Measurements from ENCODE around the gene MAP1S.

MAP1S gene

GRCh38 chr19:17687857-17688784, 31.2 kb upstream of the MAP1S start, which contains the start of gene UNC13A:
TSS of gene UNC13A (minus strand) at chr19:17688354. CDS start at chr19:17688199, 155 bp downstream.
- no peak within 1 kb of the TSS for H3K4me3 ChIP-seq (ENCODE audit: low read depth, low read length)
- peak; percentile 65 for DNase-seq (ENCODE audit: low read depth)
- TF ChIP-seq CTCF (IDR thresholded peaks at IDR 0.05; ENCODE audit: low read depth, low read length) (no peak), MYC (IDR thresholded peaks at IDR 0.05; ENCODE audit: low read depth, low read length) (no peak), POLR2A (IDR thresholded peaks at IDR 0.05; ENCODE audit: extremely low read depth, insufficient read length) (no peak)
- TF ChIP-seq, protein P1, sequence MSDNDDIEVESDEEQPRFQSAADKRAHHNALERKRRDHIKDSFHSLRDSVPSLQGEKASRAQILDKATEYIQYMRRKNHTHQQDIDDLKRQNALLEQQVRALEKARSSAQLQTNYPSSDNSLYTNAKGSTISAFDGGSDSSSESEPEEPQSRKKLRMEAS (IDR thresholded peaks at IDR 0.05; ENCODE audit: low read depth, low read length): no peak

GRCh38 chr19:17688853-17689595, 30.3 kb upstream of the MAP1S start:
- TF ChIP-seq, protein P1 (IDR thresholded peaks at IDR 0.05; ENCODE audit: low read depth, low read length): no peak
- DNase-seq (ENCODE audit: low read depth): no peak
- no peak overlapping the region for H3K4me3 ChIP-seq (ENCODE audit: low read depth, low read length)

- H3K4me3 ChIP-seq (ENCODE audit: low read depth, low read length): no peak overlapping the region
These were observed 26.7 kb upstream of the MAP1S start for GRCh38 chr19:17692566-17692965.

DNA sequence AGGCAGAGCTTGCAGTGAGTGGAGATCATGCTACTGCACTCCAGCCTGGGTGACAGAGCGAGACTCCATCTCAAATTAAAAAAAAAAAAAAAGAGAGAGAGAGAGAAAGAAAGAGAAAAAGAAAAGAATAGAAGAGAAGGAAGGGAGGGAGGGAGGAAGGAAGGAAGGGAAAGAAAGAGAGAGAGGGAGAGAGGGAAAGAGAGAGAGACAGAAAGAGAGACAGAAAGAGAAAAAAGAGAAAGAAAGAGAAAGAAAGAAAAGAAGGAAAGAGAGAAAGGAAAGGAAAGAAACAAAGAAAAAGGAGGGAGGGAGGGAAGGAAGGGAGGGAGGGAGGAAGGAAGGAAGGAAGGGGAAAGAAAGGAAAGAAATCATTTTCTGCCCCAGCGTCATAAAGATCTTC, 24.1 kb upstream of the MAP1S start:
- DNase-seq (ENCODE audit: low read depth): no peak
- no peak for TF ChIP-seq MYC (IDR thresholded peaks at IDR 0.05; ENCODE audit: low read depth, low read length)
- TF ChIP-seq, protein P1 (IDR thresholded peaks at IDR 0.05; ENCODE audit: low read depth, low read length): no peak
- no peak for TF ChIP-seq CTCF (IDR thresholded peaks at IDR 0.05; ENCODE audit: low read depth, low read length)
- TF ChIP-seq POLR2A (IDR thresholded peaks at IDR 0.05; ENCODE audit: extremely low read depth, insufficient read length): no peak
- H3K4me3 ChIP-seq (ENCODE audit: low read depth, low read length): no peak overlapping the region

More at GRCh38 chr19:17692566-17692965, 26.7 kb upstream of the MAP1S start:
- TF ChIP-seq MYC (IDR thresholded peaks at IDR 0.05; ENCODE audit: low read depth, low read length) (no peak), CTCF (IDR thresholded peaks at IDR 0.05; ENCODE audit: low read depth, low read length) (no peak), POLR2A (IDR thresholded peaks at IDR 0.05; ENCODE audit: extremely low read depth, insufficient read length) (no peak)
- TF ChIP-seq, protein P1 (IDR thresholded peaks at IDR 0.05; ENCODE audit: low read depth, low read length): no peak
- no peak for DNase-seq (ENCODE audit: low read depth)

DNA sequence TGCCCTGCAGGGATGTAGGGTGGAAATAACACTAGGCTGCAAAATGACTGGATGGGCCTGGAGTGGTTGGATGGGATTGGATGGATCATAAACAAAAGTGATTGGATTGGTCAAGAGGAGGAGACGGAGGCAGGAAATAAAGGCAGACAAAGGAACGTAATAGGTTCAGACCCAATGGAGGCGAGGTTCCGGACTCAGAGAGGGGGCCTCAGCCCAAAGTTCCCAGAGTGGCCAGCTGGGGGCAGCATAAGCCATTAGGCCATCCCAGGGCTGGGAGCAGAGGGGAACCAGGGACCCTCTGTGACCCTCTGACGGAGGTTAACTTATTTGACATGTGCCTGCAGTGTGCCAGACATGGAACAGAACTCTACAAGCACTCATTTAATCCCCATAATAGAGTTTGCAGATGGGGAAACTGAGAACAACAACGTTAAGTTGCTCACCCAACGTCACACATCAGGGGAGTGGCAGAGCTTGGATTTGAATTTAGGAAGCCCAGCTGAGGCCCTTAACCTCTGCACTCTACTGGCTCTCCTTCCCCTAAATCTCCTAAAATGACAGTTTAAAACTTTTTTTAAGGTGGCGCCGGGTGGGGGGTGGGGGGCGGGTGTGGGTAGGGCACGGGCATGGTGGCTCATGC, 15.3 kb upstream of the MAP1S start:
- peak; percentile 48 for DNase-seq (ENCODE audit: low read depth)
- TF ChIP-seq CTCF (IDR thresholded peaks at IDR 0.05; ENCODE audit: low read depth, low read length): peak; percentile 86
- TF ChIP-seq MYC (IDR thresholded peaks at IDR 0.05; ENCODE audit: low read depth, low read length): no peak
- H3K4me3 ChIP-seq (ENCODE audit: low read depth, low read length): no peak overlapping the region
